HUES6 (cell line): ENCODE measurements around the gene ASGR2.
"Not testable (repeated sequence)": the region's sequence is repeated elsewhere in the genome, so short reads cannot be mapped to it uniquely, and the experiment has no call there.

Source experiments
- H3K27ac ChIP-seq: 2 replicates; pipeline ENCODE4 v1.7.0; 2013; ENCODE audit warnings: low read depth, mild to moderate bottlenecking, low read length, inconsistent platforms
- H3K27me3 ChIP-seq: 2 replicates; pipeline ENCODE4 v1.6.1; 2013; ENCODE audit warnings: low read length; ENCODE audit not compliant: control insufficient read depth, insufficient read depth
- H3K36me3 ChIP-seq: 2 replicates; pipeline ENCODE4 v1.6.1; 2013; ENCODE audit warnings: low read length; ENCODE audit not compliant: control insufficient read depth, insufficient read depth
- H3K4me1 ChIP-seq: 2 replicates; pipeline ENCODE4 v1.6.1; 2013; ENCODE audit warnings: low read length; ENCODE audit not compliant: control insufficient read depth, insufficient read depth
- H3K4me3 ChIP-seq: 2 replicates; pipeline ENCODE4 v1.5.1; 2013; ENCODE audit warnings: low read depth, low read length
- H3K9ac ChIP-seq: one replicate; pipeline ENCODE4 v1.6.1; 2013; ENCODE audit warnings: mild to moderate bottlenecking, low read length
- H3K9me3 ChIP-seq: 2 replicates; pipeline ENCODE4 v1.6.1; 2013; ENCODE audit warnings: low read depth, low read length; ENCODE audit not compliant: control insufficient read depth, insufficient read depth

Gene ASGR2

DNA sequence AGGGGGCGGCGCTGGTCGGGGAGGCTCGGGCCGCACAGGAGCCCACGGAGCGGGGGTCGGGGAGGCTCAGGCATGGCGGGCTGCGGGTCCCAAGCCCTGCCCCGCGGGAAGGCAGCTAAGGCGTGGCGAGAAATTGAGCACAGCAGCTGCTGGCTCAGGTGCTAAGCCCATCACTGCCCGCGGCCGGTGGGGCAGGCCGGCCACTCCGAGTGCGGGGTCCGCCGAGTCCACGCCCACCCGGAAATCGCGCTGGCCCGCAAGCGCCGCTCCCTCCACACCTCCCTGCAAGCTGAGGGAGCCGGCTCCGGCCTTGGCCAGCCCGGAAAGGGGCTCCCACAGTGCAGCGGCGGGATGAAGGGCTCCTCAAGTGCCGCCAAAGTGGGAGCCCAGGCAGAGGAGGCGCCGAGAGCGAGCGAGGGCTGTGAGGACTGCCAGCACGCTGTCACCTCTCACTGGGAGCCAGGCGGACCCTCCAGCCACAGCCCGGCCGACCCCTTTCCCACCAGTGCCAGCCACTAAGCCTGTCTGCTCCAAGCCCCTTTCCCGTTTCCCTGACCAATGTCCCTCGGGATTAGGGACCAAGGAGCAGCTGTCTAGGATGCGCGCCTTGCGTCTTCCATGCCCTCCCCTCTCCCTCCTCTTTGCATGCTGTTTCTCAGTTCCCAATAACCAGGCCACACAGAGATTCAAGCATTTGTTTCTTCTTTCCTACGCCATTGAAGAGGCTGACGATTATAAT is 13.8 kb downstream of the ASGR2 start:
- H3K4me3 ChIP-seq: not testable (repeated sequence)

DNA sequence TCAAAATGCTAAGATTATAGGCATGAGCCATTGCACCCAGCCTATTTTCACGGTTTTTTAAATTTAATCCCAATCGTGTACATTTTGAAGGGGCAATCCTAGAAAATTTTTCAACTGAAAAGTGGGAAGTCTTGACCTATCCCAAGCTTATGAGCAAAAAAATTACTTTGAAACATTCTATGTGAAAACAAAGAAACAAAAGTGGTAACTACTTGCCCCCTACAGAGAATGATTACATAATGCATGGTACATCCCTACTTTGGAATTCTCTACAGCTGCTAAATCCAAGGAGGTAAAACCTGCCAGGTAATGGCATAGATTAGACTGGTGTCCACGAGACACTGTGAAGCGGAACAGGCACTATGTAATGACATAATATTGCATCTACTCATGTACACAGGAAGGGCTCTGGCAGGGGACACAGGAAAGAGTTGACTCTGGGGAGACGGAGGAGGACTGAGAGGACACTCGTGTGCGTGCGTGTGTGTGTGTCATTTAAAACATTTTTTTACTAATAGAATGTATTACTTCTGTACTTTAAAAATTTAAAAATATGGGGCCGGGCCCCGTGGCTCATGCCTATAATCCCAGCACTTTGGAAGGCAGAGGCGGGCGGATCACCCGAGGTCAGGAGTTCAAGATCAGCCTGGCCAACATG is 15.7 kb downstream of the ASGR2 start:
- Histone ChIP-seq H3K9me3 (no peaks in the 10 kb centered on the region), H3K9ac (no peak overlapping the region), H3K4me3 (no peak overlapping the region), H3K27me3 (peaks cover 19% of the 10 kb centered on the region; the same call in 1 of the 2 replicates), H3K27ac (no peak overlapping the region), H3K4me1 (no peaks in the 10 kb centered on the region; the same call in 1 of the 2 replicates), H3K36me3 (no peaks in the 10 kb centered on the region)

More for the DNA sequence above, 13.8 kb downstream of the ASGR2 start:
- H3K9ac ChIP-seq, H3K27ac ChIP-seq, H3K9me3 ChIP-seq, H3K4me1 ChIP-seq, H3K36me3 ChIP-seq: not testable (repeated sequence)
- peaks cover 19% of the 10 kb centered on the region; the same call in 1 of the 2 replicates for H3K27me3 ChIP-seq

DNA sequence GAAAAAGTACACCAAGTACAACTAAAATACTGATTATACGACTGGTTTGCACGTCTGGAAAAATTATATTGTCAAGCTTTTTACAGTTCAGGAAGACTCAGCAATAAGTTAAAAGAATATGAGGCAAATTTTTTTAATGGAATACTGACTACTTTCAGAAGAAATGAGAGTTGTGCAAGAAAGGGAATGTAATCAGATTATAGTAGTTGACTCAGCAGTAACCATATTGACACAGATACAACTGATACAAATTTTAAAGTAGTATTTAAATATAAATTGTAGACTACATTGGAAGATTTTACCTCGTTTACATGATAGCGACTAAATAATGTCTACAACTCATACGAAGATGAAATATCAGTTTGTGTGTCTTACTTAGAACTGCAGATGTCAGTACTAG is 16.7 kb downstream of the ASGR2 start:
- no peaks in the 10 kb centered on the region for H3K36me3 ChIP-seq
- H3K4me3 ChIP-seq: no peak overlapping the region
- H3K9ac ChIP-seq: no peak overlapping the region
- no peak overlapping the region for H3K27ac ChIP-seq
- no peaks in the 10 kb centered on the region; the same call in 1 of the 2 replicates for H3K4me1 ChIP-seq
- no peaks in the 10 kb centered on the region for H3K9me3 ChIP-seq
- H3K27me3 ChIP-seq: peaks cover 15% of the 10 kb centered on the region; the same call in 1 of the 2 replicates

DNA sequence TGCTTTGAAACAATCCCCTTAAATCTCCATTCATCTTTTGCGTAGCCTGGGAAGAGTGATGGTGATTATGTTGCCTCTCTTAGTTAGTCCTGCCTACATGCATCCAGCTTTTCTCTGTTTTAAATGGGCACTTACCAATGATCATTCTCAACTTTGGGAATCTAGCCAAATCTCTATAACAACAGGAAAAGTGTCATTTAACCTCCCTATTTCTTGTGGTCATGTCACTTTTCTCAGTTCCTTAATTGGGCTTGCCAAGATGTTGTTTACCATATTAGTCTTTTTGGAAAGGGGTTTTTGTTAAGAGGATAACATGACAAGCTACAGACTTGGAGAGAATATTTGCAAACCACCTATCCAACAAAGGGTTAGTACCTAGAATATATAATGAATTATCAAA is 19.0 kb downstream of the ASGR2 start:
- Histone ChIP-seq H3K27ac (no peak overlapping the region), H3K27me3 (no peaks in the 10 kb centered on the region; the same call in 1 of the 2 replicates), H3K9me3 (no peaks in the 10 kb centered on the region), H3K4me1 (no peaks in the 10 kb centered on the region; the same call in 1 of the 2 replicates), H3K4me3 (no peak overlapping the region), H3K9ac (no peak overlapping the region), H3K36me3 (no peaks in the 10 kb centered on the region)

DNA sequence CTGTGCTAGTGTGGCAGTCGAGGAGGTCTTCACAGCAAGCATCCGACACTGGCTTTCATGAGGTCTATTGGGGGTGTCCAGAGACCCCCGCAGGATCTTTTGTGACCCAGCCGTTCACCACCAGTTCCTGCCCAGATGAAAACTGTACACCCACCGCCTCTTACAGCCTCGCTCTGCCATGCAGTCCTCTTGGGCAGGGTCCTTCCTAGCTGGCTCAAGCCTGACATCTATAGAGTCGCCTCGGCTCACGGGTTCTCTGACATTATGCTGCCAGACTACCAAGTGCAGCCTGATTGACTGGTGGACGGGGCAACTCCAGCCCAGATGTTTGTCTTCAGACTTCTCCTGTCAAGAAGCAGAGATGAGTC is 20.0 kb downstream of the ASGR2 start:
- Histone ChIP-seq H3K27ac (no peak overlapping the region), H3K4me1 (no peaks in the 10 kb centered on the region; the same call in 1 of the 2 replicates), H3K27me3 (no peaks in the 10 kb centered on the region), H3K4me3 (no peak overlapping the region), H3K9me3 (no peaks in the 10 kb centered on the region), H3K36me3 (no peaks in the 10 kb centered on the region), H3K9ac (no peak overlapping the region)

DNA sequence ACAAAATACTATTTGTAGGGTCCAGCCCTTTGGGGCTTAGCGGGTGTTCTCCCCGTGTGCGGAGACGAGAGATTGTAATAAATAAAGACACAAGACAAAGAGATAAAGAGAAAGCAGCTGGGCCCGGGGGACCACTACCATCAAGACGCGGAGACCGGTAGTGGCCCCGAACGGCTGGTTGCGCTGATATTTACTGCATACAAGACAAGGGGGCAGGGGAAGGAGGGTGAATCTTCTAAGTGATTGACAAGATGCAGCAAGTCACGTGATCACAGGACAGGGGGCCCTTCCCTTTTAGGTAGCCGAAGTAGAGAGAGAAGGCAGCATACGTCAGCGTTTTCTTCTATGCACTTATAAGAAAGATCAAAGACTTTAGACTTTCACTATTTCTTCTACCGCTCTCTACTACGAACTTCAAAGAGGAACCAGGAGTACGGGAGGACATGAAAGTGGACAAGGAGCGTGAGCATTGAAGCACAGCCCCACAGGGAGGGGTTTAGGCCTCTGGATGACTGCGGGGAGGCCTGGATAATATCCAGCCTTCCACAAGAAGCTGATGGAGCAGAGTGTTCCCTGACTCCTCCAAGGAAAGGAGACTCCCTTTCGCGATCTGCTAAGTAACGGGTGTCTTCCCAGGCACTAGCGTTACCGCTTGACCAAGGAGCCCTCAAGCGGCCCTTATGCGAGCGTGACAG is 23.2 kb downstream of the ASGR2 start:
- H3K36me3 ChIP-seq, H3K9ac ChIP-seq, H3K27ac ChIP-seq, H3K4me1 ChIP-seq, H3K27me3 ChIP-seq, H3K9me3 ChIP-seq: not testable (repeated sequence)
- 0 out of 2 replicates have a peak overlapping the region, but pooled peaks have one; percentile 29 for H3K4me3 ChIP-seq

DNA sequence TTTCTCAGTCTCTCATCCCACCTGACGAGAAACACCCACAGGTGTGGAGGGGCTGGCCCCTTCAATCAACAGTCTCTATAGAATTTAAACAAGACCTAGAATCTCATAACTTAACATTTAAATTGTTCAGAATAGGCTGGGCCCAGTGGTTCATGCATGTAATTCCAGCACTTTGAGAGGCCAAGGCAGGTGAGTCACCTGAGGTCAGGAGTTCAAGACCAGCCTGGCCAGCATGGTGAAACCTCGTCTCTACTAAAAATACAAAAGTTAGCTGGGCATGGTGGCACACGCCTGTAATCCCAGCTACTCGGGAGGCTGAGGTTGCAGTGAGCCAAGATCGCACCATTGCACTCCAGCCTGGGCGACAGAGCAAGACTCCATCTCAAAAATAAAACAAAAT is 25.1 kb downstream of the ASGR2 start:
- H3K4me3 ChIP-seq, H3K4me1 ChIP-seq, H3K27ac ChIP-seq, H3K27me3 ChIP-seq, H3K36me3 ChIP-seq, H3K9me3 ChIP-seq, H3K9ac ChIP-seq: not testable (repeated sequence)

DNA sequence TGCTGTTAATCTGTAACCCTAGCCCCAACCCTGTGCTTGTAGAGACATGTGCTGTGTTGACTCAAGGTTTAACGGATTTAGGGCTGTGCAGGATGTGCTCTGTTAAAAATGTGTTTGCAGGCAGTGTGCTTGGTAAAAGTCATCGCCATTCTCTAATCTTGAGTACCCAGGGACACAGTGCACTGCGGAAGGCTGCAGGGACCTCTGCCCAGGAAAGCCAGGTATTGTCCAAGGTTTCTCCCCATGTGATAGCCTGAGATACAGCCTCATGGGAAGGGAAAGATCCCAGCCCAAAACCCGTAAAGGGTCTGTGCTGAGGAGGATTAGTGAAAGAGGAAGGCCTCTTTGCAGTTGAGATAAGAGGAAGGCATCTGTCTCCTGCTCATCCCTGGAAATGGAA is 26.2 kb downstream of the ASGR2 start:
- not testable (repeated sequence) for H3K27ac ChIP-seq, H3K4me1 ChIP-seq, H3K36me3 ChIP-seq, H3K4me3 ChIP-seq, H3K27me3 ChIP-seq, H3K9ac ChIP-seq, H3K9me3 ChIP-seq

DNA sequence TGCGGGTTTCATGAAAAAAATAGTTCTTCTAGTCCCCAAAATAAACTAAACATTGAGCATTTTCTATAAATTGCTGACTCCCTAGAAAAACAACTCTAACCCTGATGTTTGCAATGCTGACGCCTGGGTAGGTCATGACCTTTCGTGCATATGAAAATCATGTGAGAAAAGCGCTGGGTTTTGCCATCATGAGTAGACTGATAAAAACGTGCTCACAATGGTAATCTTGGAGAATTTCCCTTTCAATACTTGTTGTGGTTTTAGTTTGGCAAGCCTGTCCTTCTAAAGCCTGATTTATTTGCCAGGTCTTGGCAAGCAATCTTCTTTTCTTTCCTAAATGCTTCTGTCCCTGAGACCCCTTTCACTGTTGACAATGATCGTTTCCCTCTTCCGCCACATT is 30.5 kb downstream of the ASGR2 start:
- H3K4me1 ChIP-seq: no peaks in the 10 kb centered on the region
- no peak overlapping the region for H3K4me3 ChIP-seq
- no peaks in the 10 kb centered on the region for H3K9me3 ChIP-seq
- H3K36me3 ChIP-seq: no peaks in the 10 kb centered on the region
- no peaks in the 10 kb centered on the region; the same call in 1 of the 2 replicates for H3K27me3 ChIP-seq
- H3K9ac ChIP-seq: no peak overlapping the region
- no peak overlapping the region for H3K27ac ChIP-seq

DNA sequence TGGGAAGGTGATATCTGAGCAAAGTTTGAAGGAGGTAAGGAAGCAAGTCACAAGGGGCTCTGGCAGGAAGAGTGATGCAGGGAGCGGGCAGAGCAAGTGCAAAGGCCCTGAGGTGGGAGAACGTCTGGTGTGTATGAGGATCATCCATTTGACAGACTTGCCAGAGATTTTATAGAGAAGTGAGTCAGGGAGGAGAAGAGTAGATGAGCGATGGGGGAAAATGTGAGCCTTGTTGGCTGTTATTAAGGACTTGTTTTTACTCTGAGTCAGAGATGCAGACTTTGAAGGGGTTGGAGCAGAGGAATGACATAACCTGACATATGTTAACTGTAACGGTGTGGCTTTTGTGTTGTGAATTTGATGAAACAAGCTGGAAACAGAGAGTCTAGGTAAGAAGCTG is 31.0 kb downstream of the ASGR2 start:
- H3K27me3 ChIP-seq: no peaks in the 10 kb centered on the region; the same call in 1 of the 2 replicates
- H3K9me3 ChIP-seq: no peaks in the 10 kb centered on the region
- no peaks in the 10 kb centered on the region for H3K36me3 ChIP-seq
- no peaks in the 10 kb centered on the region for H3K4me1 ChIP-seq
- H3K9ac ChIP-seq: no peak overlapping the region
- H3K4me3 ChIP-seq: no peak overlapping the region
- H3K27ac ChIP-seq: no peak overlapping the region
